Neural cell (in vitro differentiated cells): Measurements from ENCODE around the gene IRF4. TPM values are rescaled to one million over a fixed set of nuclear protein-coding genes. Genes with fewer than 3 reads are reported as not detected.

Source experiments
- H2AFZ ChIP-seq: fragments of 200-600, 300-800 bp; sonication (generic), shearing (Covaris generic); 2 replicates; pipeline ENCODE4 v1.6.0; 2014; ENCODE audit warnings: low read depth, mild to moderate bottlenecking, antibody characterized with exemption, low read length, moderate library complexity
- H3F3A ChIP-seq: fragments of 200-600 bp; shearing (Covaris generic); 2 replicates; pipeline ENCODE4 v1.6.1; 2016; ENCODE audit warnings: mild to moderate bottlenecking, moderate library complexity, mixed read lengths, antibody characterized with exemption, low read length; ENCODE audit not compliant: insufficient read depth, poor library complexity, severe bottlenecking
- H3K27ac ChIP-seq: fragments of 200-600, 300-800 bp; sonication (generic), shearing (Covaris generic); 2 replicates; pipeline ENCODE4 v1.5.1; 2014; ENCODE audit warnings: mild to moderate bottlenecking, low read length, moderate library complexity
- H3K27me3 ChIP-seq: fragments of 300-800, 200-600 bp; sonication (generic), shearing (Covaris generic); 2 replicates; pipeline ENCODE4 v1.6.0; 2014; ENCODE audit warnings: mild to moderate bottlenecking, low read depth, low read length, moderate library complexity; ENCODE audit not compliant: insufficient read depth
- H3K36me3 ChIP-seq: fragments of 300-800, 200-600 bp; sonication (generic), shearing (Covaris generic); 2 replicates; pipeline ENCODE4 v1.5.1; 2014; ENCODE audit warnings: mild to moderate bottlenecking, antibody characterized with exemption, low read length, moderate library complexity; ENCODE audit not compliant: insufficient read depth
- H3K4me2 ChIP-seq: fragments of 300-800, 200-600 bp; sonication (generic), shearing (Covaris generic); 2 replicates; pipeline ENCODE4 v1.6.0; 2014; ENCODE audit warnings: mild to moderate bottlenecking, low read length
- H3K4me3 ChIP-seq: fragments of 300-800, 200-600 bp; sonication (generic), shearing (Covaris generic); 2 replicates; pipeline ENCODE4 v1.5.1; 2014; ENCODE audit warnings: mild to moderate bottlenecking, low read length, moderate library complexity
- H3K79me2 ChIP-seq: fragments of 200-600 bp; shearing (Covaris generic); replicated peaks from 2 replicates; pipeline ENCODE4 v1.6.0; 2014; ENCODE audit warnings: mild to moderate bottlenecking, low read length, moderate library complexity; ENCODE audit not compliant: insufficient read depth
- H3K9ac ChIP-seq: fragments of 300-800, 200-600 bp; sonication (generic), shearing (Covaris generic); 2 replicates; pipeline ENCODE4 v1.6.1; 2016; ENCODE audit warnings: mild to moderate bottlenecking, low read length, mixed read lengths
- H3K9me2 ChIP-seq: fragments of 200-600 bp; shearing (Covaris generic); 2 replicates; pipeline ENCODE4 v1.6.1; 2016; ENCODE audit warnings: mild to moderate bottlenecking, low read length, mixed read lengths; ENCODE audit not compliant: insufficient read depth
- H3K9me3 ChIP-seq: fragments of 200-600, 300-800 bp; sonication (generic), shearing (Covaris generic); 2 replicates; pipeline ENCODE4 v1.6.1; 2016; ENCODE audit warnings: mild to moderate bottlenecking, mixed run types, low read length, moderate library complexity, mixed read lengths
- H4K20me1 ChIP-seq: fragments of 200-600 bp; shearing (Covaris generic); 2 replicates; pipeline ENCODE4 v1.6.1; 2016; ENCODE audit warnings: mild to moderate bottlenecking, mixed run types; ENCODE audit not compliant: insufficient read depth
- EP300 ChIP-seq: fragments of 450-650 bp; conservative IDR thresholded peaks from 2 replicates; pipeline ENCODE4 v1.6.1; 2014; ENCODE audit warnings: antibody characterized with exemption, mild to moderate bottlenecking, moderate library complexity; ENCODE audit not compliant: poor library complexity, severe bottlenecking
- EZH2 ChIP-seq: fragments of 200-600, 300-800 bp; shearing (Covaris generic), sonication (generic); IDR thresholded peaks from 2 replicates; pipeline ENCODE4 v1.6.1; 2014; ENCODE audit warnings: antibody characterized with exemption, low read length, borderline replicate concordance, mild to moderate bottlenecking; ENCODE audit not compliant: insufficient read depth, poor library complexity, severe bottlenecking
- MXI1 ChIP-seq: fragments of 450-650 bp; conservative IDR thresholded peaks from 2 replicates; pipeline ENCODE4 v1.6.1; 2014; ENCODE audit warnings: antibody characterized with exemption, mild to moderate bottlenecking; ENCODE audit not compliant: poor library complexity, severe bottlenecking
- POLR2AphosphoS5 ChIP-seq: IDR thresholded peaks from 2 replicates; pipeline ENCODE4 v1.6.1; 2012
- RAD21 ChIP-seq: fragments of 450-650 bp; conservative IDR thresholded peaks from 2 replicates; pipeline ENCODE4 v1.6.1; 2014; ENCODE audit warnings: antibody characterized with exemption, mild to moderate bottlenecking, moderate library complexity
- SMC3 ChIP-seq: fragments of 450-650 bp; conservative IDR thresholded peaks from 2 replicates; pipeline ENCODE4 v1.6.1; 2014; ENCODE audit warnings: antibody characterized with exemption, mild to moderate bottlenecking, moderate library complexity; ENCODE audit not compliant: poor library complexity
- TAF1 ChIP-seq: IDR thresholded peaks from 2 replicates; pipeline ENCODE4 v1.6.1; 2012; ENCODE audit warnings: low read depth
- polyA plus RNA-seq: library from polyadenylated mRNA; depleted of rRNA; stranded (reverse); fragments of >200 nt; gene quantifications from 2 replicates; pipeline ENCODE4 v1.2.3, GENCODE V29; 2014
- TF ChIP-seq, protein P1 (sequence below): fragments of 450-650 bp; IDR thresholded peaks from 2 replicates; pipeline ENCODE4 v1.5.1; 2014; ENCODE audit warnings: antibody characterized with exemption, mild to moderate bottlenecking, moderate library complexity; ENCODE audit not compliant: poor library complexity, severe bottlenecking
- TF ChIP-seq, protein P2 (sequence below): IDR thresholded peaks from 2 replicates; pipeline ENCODE4 v1.6.1; 2012; ENCODE audit warnings: borderline replicate concordance

Gene IRF4
- polyA plus RNA-seq, 1 donor from 2014 or later: 0.05 TPM

GRCh38 chr6:362231-362923, 29.2 kb upstream of the IRF4 start:
- no peaks in the 10 kb centered on the region for H4K20me1 ChIP-seq
- H3F3A ChIP-seq: no peaks in the 10 kb centered on the region
- no peak overlapping the region for H3K4me3 ChIP-seq
- no peak overlapping the region for H3K9ac ChIP-seq
- H3K4me2 ChIP-seq: no peak overlapping the region
- H3K9me3 ChIP-seq: peaks cover 14% of the 10 kb centered on the region
- no peaks in the 10 kb centered on the region for H3K79me2 ChIP-seq
- no peak overlapping the region for H3K27ac ChIP-seq
- H3K36me3 ChIP-seq: no peaks in the 10 kb centered on the region
- TF ChIP-seq MXI1 (no peak), TAF1 (no peak), EP300 (no peak), EZH2 (no peak), RAD21 (no peak), SMC3 (no peak), POLR2AphosphoS5 (no peak)
- TF ChIP-seq, protein P1, sequence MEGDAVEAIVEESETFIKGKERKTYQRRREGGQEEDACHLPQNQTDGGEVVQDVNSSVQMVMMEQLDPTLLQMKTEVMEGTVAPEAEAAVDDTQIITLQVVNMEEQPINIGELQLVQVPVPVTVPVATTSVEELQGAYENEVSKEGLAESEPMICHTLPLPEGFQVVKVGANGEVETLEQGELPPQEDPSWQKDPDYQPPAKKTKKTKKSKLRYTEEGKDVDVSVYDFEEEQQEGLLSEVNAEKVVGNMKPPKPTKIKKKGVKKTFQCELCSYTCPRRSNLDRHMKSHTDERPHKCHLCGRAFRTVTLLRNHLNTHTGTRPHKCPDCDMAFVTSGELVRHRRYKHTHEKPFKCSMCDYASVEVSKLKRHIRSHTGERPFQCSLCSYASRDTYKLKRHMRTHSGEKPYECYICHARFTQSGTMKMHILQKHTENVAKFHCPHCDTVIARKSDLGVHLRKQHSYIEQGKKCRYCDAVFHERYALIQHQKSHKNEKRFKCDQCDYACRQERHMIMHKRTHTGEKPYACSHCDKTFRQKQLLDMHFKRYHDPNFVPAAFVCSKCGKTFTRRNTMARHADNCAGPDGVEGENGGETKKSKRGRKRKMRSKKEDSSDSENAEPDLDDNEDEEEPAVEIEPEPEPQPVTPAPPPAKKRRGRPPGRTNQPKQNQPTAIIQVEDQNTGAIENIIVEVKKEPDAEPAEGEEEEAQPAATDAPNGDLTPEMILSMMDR: no peak
- no peaks in the 10 kb centered on the region for H3K27me3 ChIP-seq
- H3K9me2 ChIP-seq: no peaks in the 10 kb centered on the region
- no peak overlapping the region for H2AFZ ChIP-seq

GRCh38 chr6:362924-363249, 28.7 kb upstream of the IRF4 start:
- H2AFZ ChIP-seq: no peak overlapping the region

More at GRCh38 chr6:362924-363249, 28.7 kb upstream of the IRF4 start:
- H3K9me3 ChIP-seq: peaks cover 15% of the 10 kb centered on the region
- H3K36me3 ChIP-seq: no peaks in the 10 kb centered on the region
- no peaks in the 10 kb centered on the region for H3K9me2 ChIP-seq
- TF ChIP-seq SMC3: no peak
- TF ChIP-seq, protein P2, sequence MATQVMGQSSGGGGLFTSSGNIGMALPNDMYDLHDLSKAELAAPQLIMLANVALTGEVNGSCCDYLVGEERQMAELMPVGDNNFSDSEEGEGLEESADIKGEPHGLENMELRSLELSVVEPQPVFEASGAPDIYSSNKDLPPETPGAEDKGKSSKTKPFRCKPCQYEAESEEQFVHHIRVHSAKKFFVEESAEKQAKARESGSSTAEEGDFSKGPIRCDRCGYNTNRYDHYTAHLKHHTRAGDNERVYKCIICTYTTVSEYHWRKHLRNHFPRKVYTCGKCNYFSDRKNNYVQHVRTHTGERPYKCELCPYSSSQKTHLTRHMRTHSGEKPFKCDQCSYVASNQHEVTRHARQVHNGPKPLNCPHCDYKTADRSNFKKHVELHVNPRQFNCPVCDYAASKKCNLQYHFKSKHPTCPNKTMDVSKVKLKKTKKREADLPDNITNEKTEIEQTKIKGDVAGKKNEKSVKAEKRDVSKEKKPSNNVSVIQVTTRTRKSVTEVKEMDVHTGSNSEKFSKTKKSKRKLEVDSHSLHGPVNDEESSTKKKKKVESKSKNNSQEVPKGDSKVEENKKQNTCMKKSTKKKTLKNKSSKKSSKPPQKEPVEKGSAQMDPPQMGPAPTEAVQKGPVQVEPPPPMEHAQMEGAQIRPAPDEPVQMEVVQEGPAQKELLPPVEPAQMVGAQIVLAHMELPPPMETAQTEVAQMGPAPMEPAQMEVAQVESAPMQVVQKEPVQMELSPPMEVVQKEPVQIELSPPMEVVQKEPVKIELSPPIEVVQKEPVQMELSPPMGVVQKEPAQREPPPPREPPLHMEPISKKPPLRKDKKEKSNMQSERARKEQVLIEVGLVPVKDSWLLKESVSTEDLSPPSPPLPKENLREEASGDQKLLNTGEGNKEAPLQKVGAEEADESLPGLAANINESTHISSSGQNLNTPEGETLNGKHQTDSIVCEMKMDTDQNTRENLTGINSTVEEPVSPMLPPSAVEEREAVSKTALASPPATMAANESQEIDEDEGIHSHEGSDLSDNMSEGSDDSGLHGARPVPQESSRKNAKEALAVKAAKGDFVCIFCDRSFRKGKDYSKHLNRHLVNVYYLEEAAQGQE: no peak
- no peak for TF ChIP-seq EP300
- TF ChIP-seq RAD21: no peak
- TF ChIP-seq, protein P1: no peak
- no peak overlapping the region for H3K4me3 ChIP-seq
- no peaks in the 10 kb centered on the region for H3K79me2 ChIP-seq
- H3K27me3 ChIP-seq: no peaks in the 10 kb centered on the region
- H3K9ac ChIP-seq: no peak overlapping the region
- no peaks in the 10 kb centered on the region for H4K20me1 ChIP-seq
- H3F3A ChIP-seq: no peaks in the 10 kb centered on the region
- no peak overlapping the region for H3K27ac ChIP-seq
- H3K4me2 ChIP-seq: no peak overlapping the region
